ENCODE results near the gene HIRA. TPM values are rescaled to one million over a fixed set of nuclear protein-coding genes. Genes with fewer than 3 reads are reported as not detected.

Gene HIRA
- polyA plus RNA-seq, 2 of the 4 experiments (the other 2 are of a cell fraction) = 12.3 to 16.6 TPM

DNA sequence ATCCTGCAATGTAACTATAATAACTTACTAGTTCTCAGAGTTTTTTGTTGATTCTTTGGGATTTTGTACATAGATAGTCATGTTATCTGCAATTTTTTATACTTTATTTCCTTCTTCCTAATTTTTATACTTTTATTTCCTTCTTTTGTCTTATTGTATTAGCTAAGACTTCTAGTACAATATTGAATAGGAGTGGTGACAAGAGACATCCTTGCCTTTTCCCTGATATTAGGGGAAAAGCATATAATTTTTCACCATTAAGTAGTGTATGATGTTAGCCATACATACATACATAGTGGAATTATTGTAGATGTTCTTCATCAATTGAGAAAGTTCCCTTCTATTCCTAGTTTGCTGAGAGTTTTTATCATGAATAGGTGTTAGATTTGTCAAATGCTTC lies 112.3 kb downstream of the HIRA start:
- ATAC-seq (no peak), DNase-seq (ENCODE audit: low read depth in 1 of 2, low spot score in 1 of 2) (no peak), FAIRE-seq (no peak)
- no peak overlapping the region for H3K4me3 ChIP-seq
- ChIA-PET POLR2A (no interaction called here), CTCF (no interaction called here)
- H3K4me1 ChIP-seq = no peaks in the 10 kb centered on the region
- H3K27ac ChIP-seq = no peak overlapping the region
- TF ChIP-seq ESRRA (IDR thresholded peaks at IDR 0.05; ENCODE audit: borderline replicate concordance, low read length) = no peak
- TF ChIP-seq, protein P1, sequence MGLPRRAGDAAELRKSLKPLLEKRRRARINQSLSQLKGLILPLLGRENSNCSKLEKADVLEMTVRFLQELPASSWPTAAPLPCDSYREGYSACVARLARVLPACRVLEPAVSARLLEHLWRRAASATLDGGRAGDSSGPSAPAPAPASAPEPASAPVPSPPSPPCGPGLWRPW (IDR thresholded peaks at IDR 0.05) = no peak
- TF ChIP-seq NPAS2 (CRISPR knock-in tag; IDR thresholded peaks at IDR 0.05; ENCODE audit: borderline replicate concordance) = no peak
- no peak for TF ChIP-seq CHD2 (IDR thresholded peaks at IDR 0.05; ENCODE audit: low read length, partially characterized antibody)
- TF ChIP-seq CTCF (IDR thresholded peaks at IDR 0.05) = no peak
- TF ChIP-seq CHD4 (IDR thresholded peaks at IDR 0.05; ENCODE audit: borderline replicate concordance) = no peak
- no peak for TF ChIP-seq SREBF2 (IDR thresholded peaks at IDR 0.05)
- TF ChIP-seq HOXB5 (CRISPR knock-in tag; IDR thresholded peaks at IDR 0.05) = no peak
- TF ChIP-seq ATOH8 (CRISPR knock-in tag; IDR thresholded peaks at IDR 0.05; ENCODE audit: low read depth) = no peak
- TF ChIP-seq, protein P2, sequence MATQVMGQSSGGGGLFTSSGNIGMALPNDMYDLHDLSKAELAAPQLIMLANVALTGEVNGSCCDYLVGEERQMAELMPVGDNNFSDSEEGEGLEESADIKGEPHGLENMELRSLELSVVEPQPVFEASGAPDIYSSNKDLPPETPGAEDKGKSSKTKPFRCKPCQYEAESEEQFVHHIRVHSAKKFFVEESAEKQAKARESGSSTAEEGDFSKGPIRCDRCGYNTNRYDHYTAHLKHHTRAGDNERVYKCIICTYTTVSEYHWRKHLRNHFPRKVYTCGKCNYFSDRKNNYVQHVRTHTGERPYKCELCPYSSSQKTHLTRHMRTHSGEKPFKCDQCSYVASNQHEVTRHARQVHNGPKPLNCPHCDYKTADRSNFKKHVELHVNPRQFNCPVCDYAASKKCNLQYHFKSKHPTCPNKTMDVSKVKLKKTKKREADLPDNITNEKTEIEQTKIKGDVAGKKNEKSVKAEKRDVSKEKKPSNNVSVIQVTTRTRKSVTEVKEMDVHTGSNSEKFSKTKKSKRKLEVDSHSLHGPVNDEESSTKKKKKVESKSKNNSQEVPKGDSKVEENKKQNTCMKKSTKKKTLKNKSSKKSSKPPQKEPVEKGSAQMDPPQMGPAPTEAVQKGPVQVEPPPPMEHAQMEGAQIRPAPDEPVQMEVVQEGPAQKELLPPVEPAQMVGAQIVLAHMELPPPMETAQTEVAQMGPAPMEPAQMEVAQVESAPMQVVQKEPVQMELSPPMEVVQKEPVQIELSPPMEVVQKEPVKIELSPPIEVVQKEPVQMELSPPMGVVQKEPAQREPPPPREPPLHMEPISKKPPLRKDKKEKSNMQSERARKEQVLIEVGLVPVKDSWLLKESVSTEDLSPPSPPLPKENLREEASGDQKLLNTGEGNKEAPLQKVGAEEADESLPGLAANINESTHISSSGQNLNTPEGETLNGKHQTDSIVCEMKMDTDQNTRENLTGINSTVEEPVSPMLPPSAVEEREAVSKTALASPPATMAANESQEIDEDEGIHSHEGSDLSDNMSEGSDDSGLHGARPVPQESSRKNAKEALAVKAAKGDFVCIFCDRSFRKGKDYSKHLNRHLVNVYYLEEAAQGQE (IDR thresholded peaks at IDR 0.05) = no peak
- peaks cover 39% of the 10 kb centered on the region for H3K9me3 ChIP-seq
- no peak overlapping the region for H3K4me2 ChIP-seq

DNA sequence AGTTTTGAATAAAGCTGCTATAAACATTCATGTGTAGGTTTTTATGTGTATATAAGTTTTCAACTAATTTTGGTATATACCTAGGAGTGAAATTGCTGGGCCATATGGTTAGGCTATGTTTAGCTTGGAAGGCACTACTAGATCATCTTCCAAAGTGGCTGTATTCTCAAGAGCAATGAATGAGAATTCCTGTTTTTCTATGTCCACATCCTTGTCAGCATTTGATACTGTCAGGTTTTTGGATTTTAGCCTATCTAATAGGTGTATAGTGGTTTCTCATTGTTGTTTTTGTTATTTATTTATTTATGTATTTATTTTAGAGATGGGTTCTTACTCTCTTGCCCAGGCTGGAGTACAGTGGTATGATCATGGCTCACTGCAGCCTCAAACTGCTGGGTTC lies 113.7 kb downstream of the HIRA start:
- DNase-seq (ENCODE audit: low read depth in 1 of 2, low spot score in 1 of 2) (no peak), ATAC-seq (no peak)

GRCh38 chr22:19307872-19308271 lies 123.7 kb downstream of the HIRA start:
- ChIA-PET POLR2A (no interaction called here), CTCF (no interaction called here)
- WGBS (ENCODE audit: missing lambda C conversion rate) = 46% methylated on average over 2 of the region's 2 CpGs
- TF ChIP-seq RFX5 (IDR thresholded peaks at IDR 0.05) (no peak), CBX8 (IDR thresholded peaks at IDR 0.05) (no peak), MAX (IDR thresholded peaks at IDR 0.05) (no peak), ATOH8 (CRISPR knock-in tag; IDR thresholded peaks at IDR 0.05; ENCODE audit: low read depth) (no peak), NPAS2 (CRISPR knock-in tag; IDR thresholded peaks at IDR 0.05; ENCODE audit: borderline replicate concordance) (no peak), TFCP2L1 (CRISPR knock-in tag; IDR thresholded peaks at IDR 0.05) (no peak), HOXB5 (CRISPR knock-in tag; IDR thresholded peaks at IDR 0.05) (no peak), ZNF302 (CRISPR knock-in tag; IDR thresholded peaks at IDR 0.05) (no peak), KDM5A (IDR thresholded peaks at IDR 0.05) (no peak), EHMT2 (IDR thresholded peaks at IDR 0.05; ENCODE audit: low read depth) (no peak), SMC3 (IDR thresholded peaks at IDR 0.05) (no peak)
- TF ChIP-seq, protein P3, sequence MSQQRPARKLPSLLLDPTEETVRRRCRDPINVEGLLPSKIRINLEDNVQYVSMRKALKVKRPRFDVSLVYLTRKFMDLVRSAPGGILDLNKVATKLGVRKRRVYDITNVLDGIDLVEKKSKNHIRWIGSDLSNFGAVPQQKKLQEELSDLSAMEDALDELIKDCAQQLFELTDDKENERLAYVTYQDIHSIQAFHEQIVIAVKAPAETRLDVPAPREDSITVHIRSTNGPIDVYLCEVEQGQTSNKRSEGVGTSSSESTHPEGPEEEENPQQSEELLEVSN (IDR thresholded peaks at IDR 0.05; ENCODE audit: borderline replicate concordance, low read depth) = no peak
- no peak overlapping the region for H3K27ac ChIP-seq
- no peak overlapping the region for H3K4me3 ChIP-seq
- DNase-seq (ENCODE audit: low read depth in 1 of 2, low spot score in 1 of 2) = no peak
- no peaks in the 10 kb centered on the region for H3K9me3 ChIP-seq
- no peak for FAIRE-seq
- no peak overlapping the region for H3K4me2 ChIP-seq
- no peak for ATAC-seq
- H3K4me1 ChIP-seq = no peaks in the 10 kb centered on the region

More for the DNA sequence above, 113.7 kb downstream of the HIRA start:
- H3K4me2 ChIP-seq = no peak overlapping the region
- no peak overlapping the region for H3K4me3 ChIP-seq
- no peaks in the 10 kb centered on the region for H3K4me1 ChIP-seq
- H3K9me3 ChIP-seq = peaks cover 37% of the 10 kb centered on the region
- ChIA-PET CTCF (no interaction called here), POLR2A (no interaction called here)
- H3K27ac ChIP-seq = no peak overlapping the region
- no peak for FAIRE-seq
- TF ChIP-seq SREBF2 (IDR thresholded peaks at IDR 0.05) = no peak
- no peak for TF ChIP-seq MAFK (IDR thresholded peaks at IDR 0.05; ENCODE audit: partially characterized antibody)
- TF ChIP-seq HOXB5 (CRISPR knock-in tag; IDR thresholded peaks at IDR 0.05) = no peak
- no peak for TF ChIP-seq JUNB (IDR thresholded peaks at IDR 0.05)
- no peak for TF ChIP-seq MYC (IDR thresholded peaks at IDR 0.05; ENCODE audit: borderline replicate concordance, low read length)
- no peak for TF ChIP-seq MAZ (IDR thresholded peaks at IDR 0.05; ENCODE audit: borderline replicate concordance, low read depth, low read length)
- TF ChIP-seq RAD21 (conservative IDR thresholded peaks at IDR 0.05 in 1 of 2, IDR thresholded peaks at IDR 0.05 in 1 of 2) = no peak
- TF ChIP-seq FOSL2 (IDR thresholded peaks at IDR 0.05) = no peak
- no peak for TF ChIP-seq FOSL2 (CRISPR knock-in tag; IDR thresholded peaks at IDR 0.05)
- TF ChIP-seq CHD4 (IDR thresholded peaks at IDR 0.05; ENCODE audit: borderline replicate concordance) = no peak
- no peak for TF ChIP-seq SMC3 (IDR thresholded peaks at IDR 0.05)

Data from A549 (cell line).